Liver (tissue), 9 donors: Measurements from ENCODE around the gene FRMD4A. TPM values are rescaled to one million over a fixed set of nuclear protein-coding genes. Genes with fewer than 3 reads are reported as not detected.
"Not testable (repeated sequence)": the region's sequence is repeated elsewhere in the genome, so short reads cannot be mapped to it uniquely, and the experiment has no call there.

ENCODE experiments used
- DNase-seq: peaks from one replicate; pipeline ENCODE4 v3.0.0-alpha.2; 2017; ENCODE audit warnings: low spot score
- H3K27ac ChIP-seq, 2 donors: one replicate each; pipeline ENCODE4 v1.7.0; 2013; ENCODE audit warnings: inconsistent platforms in 2 of 2, low read length in 2 of 2, control low read depth in 1 of 2, low read depth in 1 of 2, mild to moderate bottlenecking in 1 of 2
- H3K27me3 ChIP-seq, 4 donors: one replicate each; pipeline versions ENCODE4 v1.6.1 to v1.7.0; 2013; ENCODE audit warnings: low read length in 3 of 4, inconsistent platforms in 1 of 4, mild to moderate bottlenecking in 1 of 4, moderate library complexity in 1 of 4; ENCODE audit not compliant: control insufficient read depth in 4 of 4, insufficient read depth in 4 of 4
- H3K36me3 ChIP-seq, 4 donors: one replicate each; pipeline versions ENCODE4 v1.6.1 to v1.7.0; 2013; ENCODE audit warnings: low read length in 3 of 4, mild to moderate bottlenecking in 3 of 4, low read depth in 1 of 4, moderate library complexity in 1 of 4; ENCODE audit not compliant: control insufficient read depth in 4 of 4, insufficient read depth in 3 of 4
- H3K4me1 ChIP-seq, 4 donors: one replicate each; pipeline versions ENCODE4 v1.6.1 to v1.7.0; 2013; ENCODE audit warnings: low read length in 3 of 4, mild to moderate bottlenecking in 3 of 4, moderate library complexity in 1 of 4; ENCODE audit not compliant: control insufficient read depth in 4 of 4, insufficient read depth in 4 of 4
- H3K4me3 ChIP-seq, 3 donors: one replicate each; pipeline versions ENCODE4 v1.6.1 to v1.7.0; 2013; ENCODE audit warnings: low read length in 3 of 3, control low read depth in 1 of 3, low read depth in 1 of 3, mild to moderate bottlenecking in 1 of 3
- H3K9ac ChIP-seq, 2 donors: one replicate each; pipeline ENCODE4 v1.7.0; 2013; ENCODE audit warnings: low read length in 2 of 2, mild to moderate bottlenecking in 2 of 2, moderate library complexity in 2 of 2, control low read depth in 1 of 2, low read depth in 1 of 2
- H3K9me3 ChIP-seq, 4 donors: one replicate each; pipeline versions ENCODE4 v1.6.1 to v1.7.0; 2013; ENCODE audit warnings: low read length in 3 of 4; ENCODE audit not compliant: control insufficient read depth in 4 of 4
- EGR1 ChIP-seq, 2 donors: IDR thresholded peaks; 2 replicates each; pipeline ENCODE4 v1.6.1; 2016 to 2018; ENCODE audit warnings: antibody characterized with exemption in 2 of 2, low read depth in 2 of 2
- FOXA2 ChIP-seq: IDR thresholded peaks from 2 replicates; pipeline ENCODE4 v1.6.1; 2016; ENCODE audit warnings: antibody characterized with exemption
- GABPA ChIP-seq, 2 donors: IDR thresholded peaks in 1 of 2; conservative IDR thresholded peaks in 1 of 2; 2 replicates each; pipeline ENCODE4 v1.6.1; 2016; ENCODE audit warnings: antibody characterized with exemption in 2 of 2, mild to moderate bottlenecking in 1 of 2, moderate library complexity in 1 of 2
- NR2F2 ChIP-seq: IDR thresholded peaks from 2 replicates; pipeline ENCODE4 v1.6.1; 2016; ENCODE audit warnings: antibody characterized with exemption
- RAD21 ChIP-seq, 2 donors: IDR thresholded peaks; 2 replicates each; pipeline ENCODE4 v1.6.1; 2016; ENCODE audit warnings: antibody characterized with exemption in 2 of 2, mild to moderate bottlenecking in 2 of 2
- RXRA ChIP-seq, 2 donors: IDR thresholded peaks; 2 replicates each; pipeline ENCODE4 v1.6.1; 2017 to 2018; ENCODE audit warnings: antibody characterized with exemption in 2 of 2, mild to moderate bottlenecking in 1 of 2
- SP1 ChIP-seq: IDR thresholded peaks from 2 replicates; pipeline ENCODE4 v1.6.1; 2018; ENCODE audit warnings: antibody characterized with exemption, mild to moderate bottlenecking
- TAF1 ChIP-seq: conservative IDR thresholded peaks from 2 replicates; pipeline ENCODE4 v1.6.1; 2016; ENCODE audit warnings: antibody characterized with exemption, mild to moderate bottlenecking
- YY1 ChIP-seq: IDR thresholded peaks from 2 replicates; pipeline ENCODE4 v1.6.1; 2016; ENCODE audit warnings: antibody characterized with exemption, mild to moderate bottlenecking
- WGBS: extraction: QIAGEN DNeasy Blood & Tissue Kit; methylation state at CpG from one replicate; pipeline ENCODE4 v1.1.7; 2013; 5-methylcytosine and 5-hydroxymethylcytosine counted together
- polyA plus RNA-seq, 2 donors: library from polyadenylated mRNA; stranded (reverse) in 1 of 2; unstranded in 1 of 2; fragments of 200-250 nt in 1 of 2; fragments of >200 nt in 1 of 2; fragmentation: Nextera tagmentation in 1 of 2; extraction: Ambion mirVana in 1 of 2; gene quantifications; one replicate each; pipeline versions ENCODE4 v1.2.1 to v1.2.3, GENCODE V29; 2013 to 2015
- total RNA-seq, 2 donors: library from RNA; depleted of rRNA; stranded (reverse); fragments of >200 nt; gene quantifications; one replicate each; pipeline ENCODE4 v1.2.3, GENCODE V29; 2014
- TF ChIP-seq, protein P1 (sequence below): IDR thresholded peaks from 2 replicates; pipeline ENCODE4 v1.6.1; 2016; ENCODE audit warnings: antibody characterized with exemption
- TF ChIP-seq, protein P2 (sequence below): fragments of 150-350 bp; IDR thresholded peaks from 2 replicates; pipeline ENCODE4 v1.5.1; 2017; ENCODE audit warnings: improper control_type of control experiment, low read depth, low read length; ENCODE audit not compliant: missing input control
- TF ChIP-seq, protein P3 (sequence below): IDR thresholded peaks from 2 replicates; pipeline ENCODE4 v1.6.1; 2016; ENCODE audit warnings: antibody characterized with exemption
- TF ChIP-seq, protein P4 (sequence below): IDR thresholded peaks from 2 replicates; pipeline ENCODE4 v1.6.1; 2016; ENCODE audit warnings: antibody characterized with exemption
- donor health status: healthy.
- donor health status: healthy.
- donor health status: healthy.
- donor health status: healthy.
- donor health status: healthy.

The FRMD4A gene
- total and polyA plus RNA-seq, 4 donors = 8.2 to 34.3 (median 13.1) TPM

DNA sequence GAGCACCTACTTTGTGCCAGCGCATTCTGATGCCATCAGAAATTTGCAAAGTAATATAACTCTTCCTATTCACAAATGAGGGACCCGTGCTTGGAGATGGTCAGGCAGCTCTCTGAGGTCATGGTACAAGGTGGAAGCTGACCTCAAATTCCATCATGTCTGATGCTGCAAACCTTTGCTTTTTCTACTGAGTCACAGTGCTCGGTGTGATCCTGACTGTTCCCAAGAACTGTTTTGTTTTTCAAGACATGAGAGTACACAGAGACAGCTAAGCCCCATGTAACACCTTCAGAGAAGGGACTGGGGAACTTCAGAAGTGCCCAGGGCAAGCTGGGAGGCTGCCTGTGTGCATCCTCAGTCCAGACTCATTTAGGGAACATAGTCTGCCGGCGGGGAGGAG, 111.3 kb downstream of the FRMD4A start:
- DNase-seq = no peak
- Histone ChIP-seq H3K4me3 (no peak overlapping the region), H3K9me3 (no peaks in the 10 kb centered on the region), H3K9ac (no peak overlapping the region), H3K4me1 (no peaks in the 10 kb centered on the region), H3K27me3 (no peaks in the 10 kb centered on the region), H3K36me3 (no peaks in the 10 kb centered on the region), H3K27ac (no peak overlapping the region)
- TF ChIP-seq GABPA (IDR thresholded peaks at IDR 0.05 in 1 of 2, conservative IDR thresholded peaks at IDR 0.05 in 1 of 2) (no peak), RAD21 (IDR thresholded peaks at IDR 0.05) (no peak)
- WGBS = 87% methylated on average over 5 of the region's 5 CpGs

DNA sequence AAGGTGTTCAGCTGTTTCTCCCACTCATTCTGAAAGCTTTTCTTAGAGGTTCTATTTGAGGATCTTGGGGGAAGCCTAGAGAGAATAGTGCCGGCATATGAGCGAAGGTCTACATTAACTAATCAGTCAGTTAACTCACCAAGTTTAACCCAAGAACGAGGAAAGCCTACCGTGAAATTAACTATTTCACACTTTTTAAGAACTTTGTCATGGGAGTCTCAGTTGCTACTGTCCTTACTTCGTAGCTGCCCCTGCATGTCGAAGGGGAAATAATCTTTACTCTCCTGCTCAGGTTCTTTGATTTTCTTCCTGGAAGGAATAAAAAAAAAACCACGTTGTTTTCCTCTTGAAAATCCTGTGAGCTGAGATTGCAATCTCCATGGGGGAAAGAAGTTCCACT, 115.1 kb downstream of the FRMD4A start:
- Histone ChIP-seq H3K9ac (no peak overlapping the region), H3K27ac (no peak overlapping the region), H3K36me3 (no peaks in the 10 kb centered on the region), H3K9me3 (no peaks in the 10 kb centered on the region), H3K4me1 (no peaks in the 10 kb centered on the region), H3K4me3 (no peak overlapping the region), H3K27me3 (no peaks in the 10 kb centered on the region)
- WGBS = 80% methylated on average over 7 of the region's 7 CpGs
- no peak for DNase-seq
- TF ChIP-seq, protein P1, sequence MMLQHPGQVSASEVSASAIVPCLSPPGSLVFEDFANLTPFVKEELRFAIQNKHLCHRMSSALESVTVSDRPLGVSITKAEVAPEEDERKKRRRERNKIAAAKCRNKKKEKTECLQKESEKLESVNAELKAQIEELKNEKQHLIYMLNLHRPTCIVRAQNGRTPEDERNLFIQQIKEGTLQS = no peak
- TF ChIP-seq GABPA (IDR thresholded peaks at IDR 0.05 in 1 of 2, conservative IDR thresholded peaks at IDR 0.05 in 1 of 2) (no peak), RXRA (IDR thresholded peaks at IDR 0.05) (no peak), EGR1 (IDR thresholded peaks at IDR 0.05; ENCODE audit: low read depth in 2 of 2) (no peak), FOXA2 (no peak), SP1 (no peak), YY1 (no peak), RAD21 (IDR thresholded peaks at IDR 0.05) (no peak), NR2F2 (no peak), TAF1 (no peak)
- TF ChIP-seq, protein P2, sequence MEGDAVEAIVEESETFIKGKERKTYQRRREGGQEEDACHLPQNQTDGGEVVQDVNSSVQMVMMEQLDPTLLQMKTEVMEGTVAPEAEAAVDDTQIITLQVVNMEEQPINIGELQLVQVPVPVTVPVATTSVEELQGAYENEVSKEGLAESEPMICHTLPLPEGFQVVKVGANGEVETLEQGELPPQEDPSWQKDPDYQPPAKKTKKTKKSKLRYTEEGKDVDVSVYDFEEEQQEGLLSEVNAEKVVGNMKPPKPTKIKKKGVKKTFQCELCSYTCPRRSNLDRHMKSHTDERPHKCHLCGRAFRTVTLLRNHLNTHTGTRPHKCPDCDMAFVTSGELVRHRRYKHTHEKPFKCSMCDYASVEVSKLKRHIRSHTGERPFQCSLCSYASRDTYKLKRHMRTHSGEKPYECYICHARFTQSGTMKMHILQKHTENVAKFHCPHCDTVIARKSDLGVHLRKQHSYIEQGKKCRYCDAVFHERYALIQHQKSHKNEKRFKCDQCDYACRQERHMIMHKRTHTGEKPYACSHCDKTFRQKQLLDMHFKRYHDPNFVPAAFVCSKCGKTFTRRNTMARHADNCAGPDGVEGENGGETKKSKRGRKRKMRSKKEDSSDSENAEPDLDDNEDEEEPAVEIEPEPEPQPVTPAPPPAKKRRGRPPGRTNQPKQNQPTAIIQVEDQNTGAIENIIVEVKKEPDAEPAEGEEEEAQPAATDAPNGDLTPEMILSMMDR = no peak
- TF ChIP-seq, protein P3, sequence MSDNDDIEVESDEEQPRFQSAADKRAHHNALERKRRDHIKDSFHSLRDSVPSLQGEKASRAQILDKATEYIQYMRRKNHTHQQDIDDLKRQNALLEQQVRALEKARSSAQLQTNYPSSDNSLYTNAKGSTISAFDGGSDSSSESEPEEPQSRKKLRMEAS = no peak
- TF ChIP-seq, protein P4, sequence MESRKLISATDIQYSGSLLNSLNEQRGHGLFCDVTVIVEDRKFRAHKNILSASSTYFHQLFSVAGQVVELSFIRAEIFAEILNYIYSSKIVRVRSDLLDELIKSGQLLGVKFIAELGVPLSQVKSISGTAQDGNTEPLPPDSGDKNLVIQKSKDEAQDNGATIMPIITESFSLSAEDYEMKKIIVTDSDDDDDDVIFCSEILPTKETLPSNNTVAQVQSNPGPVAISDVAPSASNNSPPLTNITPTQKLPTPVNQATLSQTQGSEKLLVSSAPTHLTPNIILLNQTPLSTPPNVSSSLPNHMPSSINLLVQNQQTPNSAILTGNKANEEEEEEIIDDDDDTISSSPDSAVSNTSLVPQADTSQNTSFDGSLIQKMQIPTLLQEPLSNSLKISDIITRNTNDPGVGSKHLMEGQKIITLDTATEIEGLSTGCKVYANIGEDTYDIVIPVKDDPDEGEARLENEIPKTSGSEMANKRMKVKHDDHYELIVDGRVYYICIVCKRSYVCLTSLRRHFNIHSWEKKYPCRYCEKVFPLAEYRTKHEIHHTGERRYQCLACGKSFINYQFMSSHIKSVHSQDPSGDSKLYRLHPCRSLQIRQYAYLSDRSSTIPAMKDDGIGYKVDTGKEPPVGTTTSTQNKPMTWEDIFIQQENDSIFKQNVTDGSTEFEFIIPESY = no peak

DNA sequence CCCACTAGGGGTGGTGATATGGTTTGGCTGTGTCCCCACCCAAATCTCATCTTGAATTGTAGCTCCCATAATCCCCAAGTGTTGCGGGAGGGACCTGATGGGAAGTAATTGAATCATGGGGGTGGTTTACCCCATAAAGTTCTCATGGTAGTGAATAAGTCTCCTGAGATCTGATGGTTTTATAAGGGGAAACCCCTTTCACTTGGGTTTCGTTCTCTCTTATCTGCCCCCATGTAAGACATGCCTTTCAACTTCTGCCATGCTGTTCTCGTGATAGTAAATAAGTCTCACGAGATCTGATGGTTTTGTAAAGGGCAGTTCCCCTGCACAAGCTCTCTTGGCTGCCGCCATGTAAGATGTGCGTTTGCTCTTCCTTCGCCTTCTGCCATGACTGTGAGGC, 117.0 kb downstream of the FRMD4A start:
- WGBS = 79% methylated on average over 7 of the region's 7 CpGs
- H3K27ac ChIP-seq, H3K27me3 ChIP-seq, H3K9me3 ChIP-seq, H3K4me1 ChIP-seq, H3K4me3 ChIP-seq, H3K9ac ChIP-seq, H3K36me3 ChIP-seq, DNase-seq: not testable (repeated sequence)
